Testis (tissue), 3 donors: ENCODE data around the gene KRT8. TPM values are rescaled to one million over a fixed set of nuclear protein-coding genes. Genes with fewer than 3 reads are reported as not detected.
"Not testable (repeated sequence)": the region's sequence is repeated elsewhere in the genome, so short reads cannot be mapped to it uniquely, and the experiment has no call there.

Experiments
- DNase-seq: peaks from one replicate; pipeline ENCODE4 v3.0.0-alpha.2; 2019
- H3K27ac ChIP-seq, 2 donors: fragments of 200-600 bp; sonication (generic); one replicate each; pipeline ENCODE4 v1.5.1; 2019
- H3K27me3 ChIP-seq: fragments of 200-600 bp; sonication (generic); one replicate; pipeline ENCODE4 v1.5.1; 2019
- H3K36me3 ChIP-seq: fragments of 200-600 bp; sonication (generic); one replicate; pipeline ENCODE4 v1.5.1; 2017; ENCODE audit warnings: low read depth; ENCODE audit errors: missing control alignments
- H3K4me1 ChIP-seq: fragments of 200-600 bp; sonication (generic); one replicate; pipeline ENCODE4 v1.5.1; 2019
- H3K4me3 ChIP-seq, 2 donors: fragments of 200-600 bp; sonication (generic); one replicate each; pipeline ENCODE4 v1.5.1; 2017 to 2019
- H3K9me3 ChIP-seq: fragments of 200-600 bp; sonication (generic); one replicate; pipeline ENCODE4 v1.5.1; 2017
- POLR2A ChIP-seq: fragments of 450-650 bp; IDR thresholded peaks from one replicate; pipeline ENCODE4 v1.6.1; 2017; ENCODE audit warnings: antibody characterized with exemption, mild to moderate bottlenecking, moderate library complexity
- WGBS, 2 donors: methylation state at CpG; one replicate each; pipeline ENCODE4 v1.1.5; 2018; 5-methylcytosine and 5-hydroxymethylcytosine counted together
- intact Hi-C: fragments of 100-400 bp; cut with DNase I; formaldehyde crosslinking; loops from one replicate; pipeline ENCODE4 v1.15.1; 2023; ENCODE audit warnings: low total_unique reads
- polyA plus RNA-seq: library from polyadenylated mRNA; stranded (reverse); fragments of 350-450 nt; fragmentation: Illumina TruSeq; extraction: RNeasy Lipid Tissue Mini Kit (QIAGEN cat#74804); gene quantifications from one replicate; pipeline ENCODE4 v1.2.3, GENCODE V29; 2014; ENCODE audit warnings: low read depth, low replicate concordance; ENCODE audit not compliant: insufficient read depth
- total RNA-seq, 2 donors: library from RNA; depleted of rRNA; stranded (reverse); fragments of >200 nt; gene quantifications; one replicate each; pipeline ENCODE4 v1.2.3, GENCODE V29; 2016
- TF ChIP-seq, protein P1 (sequence below), 3 experiments: fragments of 450-650 bp in 2 of 3; fragments of 200-600 bp in 1 of 3; sonication (generic) in 1 of 3; IDR thresholded peaks; one replicate each; pipeline ENCODE4 v1.5.1; 2016 to 2019; ENCODE audit warnings: antibody characterized with exemption in 3 of 3, mild to moderate bottlenecking in 2 of 3, moderate library complexity in 1 of 3

Gene KRT8
- total and polyA plus RNA-seq, 3 donors from 2014 or later: 13.2 to 63.0 (median 14.6) TPM

- Histone ChIP-seq H3K27ac (no peak overlapping the region), H3K4me3 (no peak overlapping the region), H3K9me3 (no peaks in the 10 kb centered on the region), H3K4me1 (peaks cover 1% of the 10 kb centered on the region), H3K27me3 (no peaks in the 10 kb centered on the region), H3K36me3 (no peaks in the 10 kb centered on the region)
- no peak for TF ChIP-seq POLR2A
- TF ChIP-seq, protein P1, sequence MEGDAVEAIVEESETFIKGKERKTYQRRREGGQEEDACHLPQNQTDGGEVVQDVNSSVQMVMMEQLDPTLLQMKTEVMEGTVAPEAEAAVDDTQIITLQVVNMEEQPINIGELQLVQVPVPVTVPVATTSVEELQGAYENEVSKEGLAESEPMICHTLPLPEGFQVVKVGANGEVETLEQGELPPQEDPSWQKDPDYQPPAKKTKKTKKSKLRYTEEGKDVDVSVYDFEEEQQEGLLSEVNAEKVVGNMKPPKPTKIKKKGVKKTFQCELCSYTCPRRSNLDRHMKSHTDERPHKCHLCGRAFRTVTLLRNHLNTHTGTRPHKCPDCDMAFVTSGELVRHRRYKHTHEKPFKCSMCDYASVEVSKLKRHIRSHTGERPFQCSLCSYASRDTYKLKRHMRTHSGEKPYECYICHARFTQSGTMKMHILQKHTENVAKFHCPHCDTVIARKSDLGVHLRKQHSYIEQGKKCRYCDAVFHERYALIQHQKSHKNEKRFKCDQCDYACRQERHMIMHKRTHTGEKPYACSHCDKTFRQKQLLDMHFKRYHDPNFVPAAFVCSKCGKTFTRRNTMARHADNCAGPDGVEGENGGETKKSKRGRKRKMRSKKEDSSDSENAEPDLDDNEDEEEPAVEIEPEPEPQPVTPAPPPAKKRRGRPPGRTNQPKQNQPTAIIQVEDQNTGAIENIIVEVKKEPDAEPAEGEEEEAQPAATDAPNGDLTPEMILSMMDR (IDR thresholded peaks at IDR 0.05): peak; percentile 84 to 90 (median 85)
- intact Hi-C loops: loop anchor here (5.0 kb wide), 1 partner anchor 98 kb away; no protein-coding TSS in a partner anchor
- 30 to 39% methylated on average over 13 of the region's 13 CpGs for WGBS, 2 donors
- peak; percentile 87 for DNase-seq
Measured at GRCh38 chr12:52884526-52885293, 20.2 kb downstream of the KRT8 start.

- H3K4me1 ChIP-seq, H3K27ac ChIP-seq, H3K27me3 ChIP-seq, H3K4me3 ChIP-seq, DNase-seq, H3K9me3 ChIP-seq, H3K36me3 ChIP-seq, intact Hi-C loops: not testable (repeated sequence)
- WGBS, 2 donors: 53 to 75% methylated on average over 5 to 8 of the region's 8 CpGs
Measured at GRCh38 chr12:52880499-52880898, 24.4 kb downstream of the KRT8 start.

- 2 to 7% methylated on average over 10 to 33 of the region's 38 CpGs for WGBS, 2 donors
- no peak overlapping the region for H3K27ac ChIP-seq
- no peaks in the 10 kb centered on the region for H3K36me3 ChIP-seq
- TF ChIP-seq, protein P1 (IDR thresholded peaks at IDR 0.05): peak; percentile 54 to 80 (median 68)
- TF ChIP-seq POLR2A: no peak
- H3K4me3 ChIP-seq: peak overlapping the region; percentile 6 to 39
- H3K27me3 ChIP-seq: no peaks in the 10 kb centered on the region
- peaks cover 12% of the 10 kb centered on the region for H3K4me1 ChIP-seq
- peak; percentile 88 for DNase-seq
- intact Hi-C loops: loop anchor here (10.0 kb wide), 1 partner anchor 725 kb away; no protein-coding TSS in a partner anchor
- no peaks in the 10 kb centered on the region for H3K9me3 ChIP-seq
Measured at GRCh38 chr12:52879394-52880351, 25.2 kb downstream of the KRT8 start.

GRCh38 chr12:52878507-52879393 is 26.1 kb downstream of the KRT8 start:
- TF ChIP-seq, protein P1 (IDR thresholded peaks at IDR 0.05): no peak
- no peak for TF ChIP-seq POLR2A
- H3K4me1 ChIP-seq: peaks cover 18% of the 10 kb centered on the region
- H3K27ac ChIP-seq: no peak overlapping the region
- WGBS, 2 donors: 74 to 76% methylated on average over 13 to 17 of the region's 17 CpGs
- DNase-seq: no peak
- no peaks in the 10 kb centered on the region for H3K36me3 ChIP-seq
- intact Hi-C loops: loop anchor here (10.0 kb wide), 1 partner anchor 724 kb away; no protein-coding TSS in a partner anchor
- H3K9me3 ChIP-seq: no peaks in the 10 kb centered on the region
- peak overlapping the region in 1 of 2 donors; percentile 6 for H3K4me3 ChIP-seq
- no peaks in the 10 kb centered on the region for H3K27me3 ChIP-seq
